ENCODE results near the gene TMEM200B. TPM values are rescaled to one million over a fixed set of nuclear protein-coding genes. Genes with fewer than 3 reads are reported as not detected.
"Not testable (repeated sequence)": the region's sequence is repeated elsewhere in the genome, so short reads cannot be mapped to it uniquely, and the experiment has no call there.

Gene TMEM200B
- total RNA-seq, 1 donor from 2014 or later, result 2.1 TPM

DNA sequence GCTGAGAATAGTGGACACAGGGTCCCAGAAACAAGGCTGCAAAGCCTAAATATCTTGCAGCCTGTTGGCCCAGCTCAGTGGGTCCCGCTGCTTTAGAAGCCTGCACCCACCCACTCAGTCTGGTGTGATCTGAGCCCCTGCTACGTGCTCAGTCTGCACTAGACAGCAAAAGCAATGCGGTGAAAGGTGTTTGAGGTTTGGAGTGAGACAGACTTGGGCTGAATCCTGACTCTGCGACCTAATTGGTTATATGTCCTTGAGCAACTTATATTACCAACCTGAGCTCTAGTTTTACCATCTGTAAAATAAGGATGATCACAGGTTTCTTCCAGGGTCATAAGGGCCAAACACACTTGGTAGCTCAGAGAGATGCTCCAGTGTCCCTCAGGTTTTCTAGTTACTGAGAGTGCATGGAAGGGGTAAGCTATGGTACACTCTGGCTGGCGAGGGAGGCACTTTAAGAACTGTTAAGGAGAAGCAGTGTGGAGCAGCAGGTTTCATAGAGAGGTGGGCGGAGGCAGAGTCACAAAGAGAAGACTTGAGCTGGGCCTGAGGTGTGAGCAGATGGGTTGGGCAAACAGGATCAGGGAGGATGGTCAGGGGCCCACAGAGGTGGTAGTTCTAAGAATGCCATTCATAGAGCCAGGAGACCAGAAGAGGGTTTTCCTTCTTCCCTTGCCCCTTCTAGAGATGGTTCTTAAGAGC lies 10.1 kb downstream of the TMEM200B start:
- Histone ChIP-seq H3K27me3 (ENCODE audit: control insufficient read depth, insufficient read depth, low read length) (no peaks in the 10 kb centered on the region), H3K4me3 (ENCODE audit: low read depth, low read length) (no peak overlapping the region), H3K36me3 (ENCODE audit: control insufficient read depth, insufficient read depth, low read length) (no peaks in the 10 kb centered on the region)
- DNase-seq (ENCODE audit: low read depth), result no peak
- TF ChIP-seq, protein P1, sequence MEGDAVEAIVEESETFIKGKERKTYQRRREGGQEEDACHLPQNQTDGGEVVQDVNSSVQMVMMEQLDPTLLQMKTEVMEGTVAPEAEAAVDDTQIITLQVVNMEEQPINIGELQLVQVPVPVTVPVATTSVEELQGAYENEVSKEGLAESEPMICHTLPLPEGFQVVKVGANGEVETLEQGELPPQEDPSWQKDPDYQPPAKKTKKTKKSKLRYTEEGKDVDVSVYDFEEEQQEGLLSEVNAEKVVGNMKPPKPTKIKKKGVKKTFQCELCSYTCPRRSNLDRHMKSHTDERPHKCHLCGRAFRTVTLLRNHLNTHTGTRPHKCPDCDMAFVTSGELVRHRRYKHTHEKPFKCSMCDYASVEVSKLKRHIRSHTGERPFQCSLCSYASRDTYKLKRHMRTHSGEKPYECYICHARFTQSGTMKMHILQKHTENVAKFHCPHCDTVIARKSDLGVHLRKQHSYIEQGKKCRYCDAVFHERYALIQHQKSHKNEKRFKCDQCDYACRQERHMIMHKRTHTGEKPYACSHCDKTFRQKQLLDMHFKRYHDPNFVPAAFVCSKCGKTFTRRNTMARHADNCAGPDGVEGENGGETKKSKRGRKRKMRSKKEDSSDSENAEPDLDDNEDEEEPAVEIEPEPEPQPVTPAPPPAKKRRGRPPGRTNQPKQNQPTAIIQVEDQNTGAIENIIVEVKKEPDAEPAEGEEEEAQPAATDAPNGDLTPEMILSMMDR (IDR thresholded peaks at IDR 0.05; ENCODE audit: insufficient read depth, low read length, poor library complexity, severe bottlenecking), result no peak

DNA sequence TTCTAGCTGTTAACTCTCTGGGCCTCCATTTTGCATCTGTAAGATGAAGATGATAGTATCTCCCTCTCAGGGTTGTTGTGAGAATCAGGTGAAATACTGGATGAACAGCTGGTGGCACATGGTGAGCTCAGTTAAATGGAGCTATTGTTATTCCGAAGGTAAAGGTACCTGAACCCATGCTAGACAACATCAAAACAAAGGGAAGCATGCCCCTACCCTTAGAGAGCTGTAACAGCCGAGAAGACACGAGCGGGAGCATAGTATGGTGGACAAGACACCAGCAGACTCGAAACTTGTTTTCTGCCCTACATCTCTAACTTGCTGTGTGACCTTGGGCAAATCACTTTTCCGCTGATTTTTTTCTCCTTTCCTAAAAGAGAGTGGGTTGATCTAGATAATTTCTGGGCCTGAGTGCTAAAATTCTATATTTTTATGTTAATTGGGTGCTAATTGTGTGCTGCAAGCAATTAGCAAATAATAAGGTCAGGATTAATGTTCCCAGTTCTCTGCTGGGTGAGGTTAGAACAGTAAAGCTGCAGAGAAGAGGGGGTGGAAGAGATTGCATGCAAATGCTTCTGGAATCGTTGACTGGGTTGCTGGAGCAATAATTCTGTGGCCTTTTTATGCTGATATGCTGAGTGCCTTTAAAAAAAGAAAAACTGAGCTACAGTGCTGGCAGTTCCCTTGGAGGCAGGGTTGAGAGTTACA lies 10.8 kb downstream of the TMEM200B start:
- H3K27me3 ChIP-seq (ENCODE audit: control insufficient read depth, insufficient read depth, low read length), result no peaks in the 10 kb centered on the region
- no peak for DNase-seq (ENCODE audit: low read depth)
- H3K4me3 ChIP-seq (ENCODE audit: low read depth, low read length), result no peak overlapping the region
- TF ChIP-seq, protein P1 (IDR thresholded peaks at IDR 0.05; ENCODE audit: insufficient read depth, low read length, poor library complexity, severe bottlenecking), result no peak
- H3K36me3 ChIP-seq (ENCODE audit: control insufficient read depth, insufficient read depth, low read length), result no peaks in the 10 kb centered on the region

DNA sequence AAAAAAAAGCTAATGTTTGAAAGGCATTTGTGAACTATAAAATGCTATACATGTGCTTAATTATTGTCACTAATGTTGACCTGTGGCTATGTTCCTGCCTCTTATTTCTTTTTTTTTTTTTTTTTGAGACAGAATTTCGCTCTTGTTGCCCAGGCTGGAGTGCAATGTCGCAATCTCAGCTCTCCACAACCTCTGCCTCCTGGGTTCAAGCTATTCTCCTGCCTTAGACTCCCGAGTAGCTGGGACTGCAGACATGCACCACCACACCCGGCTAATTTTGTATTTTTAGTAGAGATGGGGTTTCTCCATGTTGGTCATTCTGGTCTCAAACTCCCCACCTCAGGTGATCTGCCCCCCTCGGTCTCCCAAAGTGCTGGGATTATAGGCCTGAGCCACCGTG lies 15.7 kb downstream of the TMEM200B start:
- not testable (repeated sequence) for H3K36me3 ChIP-seq (ENCODE audit: control insufficient read depth, insufficient read depth, low read length); H3K27me3 ChIP-seq (ENCODE audit: control insufficient read depth, insufficient read depth, low read length); DNase-seq (ENCODE audit: low read depth); H3K4me3 ChIP-seq (ENCODE audit: low read depth, low read length)

DNA sequence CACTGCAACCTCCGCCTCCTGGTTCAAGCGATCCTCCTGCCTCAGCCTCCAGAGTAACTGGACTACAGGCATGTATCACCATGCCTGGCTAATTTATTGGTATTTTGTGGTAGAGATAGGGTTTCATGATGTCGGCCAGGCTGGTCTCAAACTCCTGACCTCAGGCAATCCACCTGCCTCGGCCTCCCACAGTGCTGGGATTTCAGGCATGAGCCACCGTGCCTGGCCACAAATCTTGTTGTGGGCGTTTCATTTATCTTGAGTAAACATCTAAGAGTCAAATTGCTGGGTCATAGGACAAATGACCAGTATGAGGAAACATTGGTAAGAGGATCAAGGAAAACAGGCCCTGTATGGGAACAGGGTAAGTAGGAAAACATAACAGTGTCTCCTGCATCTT lies 17.9 kb downstream of the TMEM200B start:
- no peak for DNase-seq (ENCODE audit: low read depth)
- Histone ChIP-seq H3K36me3 (ENCODE audit: control insufficient read depth, insufficient read depth, low read length) (no peaks in the 10 kb centered on the region), H3K27me3 (ENCODE audit: control insufficient read depth, insufficient read depth, low read length) (no peaks in the 10 kb centered on the region), H3K4me3 (ENCODE audit: low read depth, low read length) (no peak overlapping the region)
- TF ChIP-seq, protein P1 (IDR thresholded peaks at IDR 0.05; ENCODE audit: insufficient read depth, low read length, poor library complexity, severe bottlenecking), result no peak

DNA sequence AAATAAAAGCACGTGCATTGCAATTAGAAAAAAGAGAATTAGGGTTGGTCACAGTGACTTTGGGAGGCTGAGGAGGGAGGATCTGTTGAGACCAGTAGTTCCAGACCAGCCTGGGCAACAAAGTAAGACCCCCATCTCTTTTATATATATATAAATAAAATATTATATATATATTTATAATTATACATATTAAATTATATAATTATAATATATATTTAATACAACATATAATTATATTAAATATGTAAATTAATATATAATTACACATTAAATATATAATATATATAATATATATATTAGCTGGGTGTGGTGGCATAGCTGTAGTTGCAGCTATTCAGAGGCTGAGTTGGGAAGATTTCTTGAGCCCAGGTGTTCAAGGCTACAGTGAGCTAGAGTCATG lies 23.2 kb downstream of the TMEM200B start:
- no peak overlapping the region for H3K4me3 ChIP-seq (ENCODE audit: low read depth, low read length)
- no peaks in the 10 kb centered on the region for H3K36me3 ChIP-seq (ENCODE audit: control insufficient read depth, insufficient read depth, low read length)
- TF ChIP-seq, protein P1 (IDR thresholded peaks at IDR 0.05; ENCODE audit: insufficient read depth, low read length, poor library complexity, severe bottlenecking), result no peak
- H3K27me3 ChIP-seq (ENCODE audit: control insufficient read depth, insufficient read depth, low read length), result no peaks in the 10 kb centered on the region
- no peak for DNase-seq (ENCODE audit: low read depth)

DNA sequence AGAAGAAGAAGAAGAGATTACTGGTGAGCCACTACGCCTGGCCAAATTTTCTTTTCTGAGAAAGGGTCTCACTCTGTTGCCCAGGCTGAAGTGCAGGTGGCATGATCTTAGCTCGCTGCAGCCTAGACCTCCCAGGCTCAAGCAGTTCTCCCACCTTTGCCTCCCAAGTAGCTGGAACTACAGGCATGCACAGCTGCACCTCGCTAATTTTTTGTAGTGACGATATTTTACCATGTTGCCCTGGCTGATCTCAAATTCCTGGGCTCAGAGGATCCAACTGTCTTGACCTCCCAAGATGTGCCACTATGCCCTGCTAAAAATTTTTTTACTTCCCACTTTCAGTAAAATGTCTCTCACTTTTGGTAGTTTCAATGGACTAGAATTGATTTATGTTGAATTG lies 24.4 kb downstream of the TMEM200B start:
- H3K4me3 ChIP-seq (ENCODE audit: low read depth, low read length), result no peak overlapping the region
- DNase-seq (ENCODE audit: low read depth), result no peak
- H3K27me3 ChIP-seq (ENCODE audit: control insufficient read depth, insufficient read depth, low read length), result no peaks in the 10 kb centered on the region
- TF ChIP-seq, protein P1 (IDR thresholded peaks at IDR 0.05; ENCODE audit: insufficient read depth, low read length, poor library complexity, severe bottlenecking), result no peak
- no peaks in the 10 kb centered on the region for H3K36me3 ChIP-seq (ENCODE audit: control insufficient read depth, insufficient read depth, low read length)

Measured in kidney epithelial cell (primary cell).